Regular cardiac myocyte (primary cell): ENCODE data around the gene HM13. TPM values are rescaled to one million over a fixed set of nuclear protein-coding genes. Genes with fewer than 3 reads are reported as not detected.

Source experiments
- total RNA-seq: library from RNA; depleted of rRNA; stranded (reverse); fragments of >200 nt; gene quantifications from 2 replicates; pipeline ENCODE4 v1.2.3, GENCODE V29; 2014

The HM13 gene
- total RNA-seq, result 50.7 and 86.1 TPM in 2 replicates

DNA sequence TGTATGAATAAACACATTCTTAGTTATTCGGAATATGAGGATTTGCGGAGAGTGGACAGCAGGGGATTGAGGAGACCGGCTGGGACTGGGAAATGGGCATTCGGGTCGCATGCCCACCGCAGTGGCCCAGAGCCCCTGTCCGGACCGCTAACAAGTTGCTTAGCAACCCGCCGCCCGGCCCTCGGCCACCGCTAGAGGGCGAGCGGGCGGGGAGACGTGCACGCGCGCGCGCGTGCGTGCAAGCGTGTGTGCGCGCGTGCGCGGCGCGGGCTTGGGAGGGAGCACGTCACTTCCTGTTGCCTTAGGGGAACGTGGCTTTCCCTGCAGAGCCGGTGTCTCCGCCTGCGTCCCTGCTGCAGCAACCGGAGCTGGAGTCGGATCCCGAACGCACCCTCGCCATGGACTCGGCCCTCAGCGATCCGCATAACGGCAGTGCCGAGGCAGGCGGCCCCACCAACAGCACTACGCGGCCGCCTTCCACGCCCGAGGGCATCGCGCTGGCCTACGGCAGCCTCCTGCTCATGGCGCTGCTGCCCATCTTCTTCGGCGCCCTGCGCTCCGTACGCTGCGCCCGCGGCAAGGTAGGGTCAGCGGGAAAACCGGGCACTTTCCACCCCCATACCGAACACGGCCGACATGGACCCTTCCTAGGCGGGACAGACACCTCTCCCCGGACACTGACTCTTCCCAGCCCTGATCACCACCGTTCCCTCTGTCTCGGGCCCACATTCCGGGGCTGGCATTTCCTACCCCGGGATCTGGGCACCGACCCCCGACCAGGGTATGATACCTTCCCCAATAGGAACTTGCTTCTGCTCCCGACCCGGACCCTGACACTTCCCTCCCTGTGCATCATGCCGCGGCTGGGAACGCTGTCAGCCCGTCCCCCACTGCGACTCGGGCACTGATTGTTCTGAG is at the start of gene HM13:
Gene HM13, plus strand, starts transcription at position 289 of the 918 bp plus-strand sequence. Its CDS starts 110 bp downstream, at position 399.

DNA sequence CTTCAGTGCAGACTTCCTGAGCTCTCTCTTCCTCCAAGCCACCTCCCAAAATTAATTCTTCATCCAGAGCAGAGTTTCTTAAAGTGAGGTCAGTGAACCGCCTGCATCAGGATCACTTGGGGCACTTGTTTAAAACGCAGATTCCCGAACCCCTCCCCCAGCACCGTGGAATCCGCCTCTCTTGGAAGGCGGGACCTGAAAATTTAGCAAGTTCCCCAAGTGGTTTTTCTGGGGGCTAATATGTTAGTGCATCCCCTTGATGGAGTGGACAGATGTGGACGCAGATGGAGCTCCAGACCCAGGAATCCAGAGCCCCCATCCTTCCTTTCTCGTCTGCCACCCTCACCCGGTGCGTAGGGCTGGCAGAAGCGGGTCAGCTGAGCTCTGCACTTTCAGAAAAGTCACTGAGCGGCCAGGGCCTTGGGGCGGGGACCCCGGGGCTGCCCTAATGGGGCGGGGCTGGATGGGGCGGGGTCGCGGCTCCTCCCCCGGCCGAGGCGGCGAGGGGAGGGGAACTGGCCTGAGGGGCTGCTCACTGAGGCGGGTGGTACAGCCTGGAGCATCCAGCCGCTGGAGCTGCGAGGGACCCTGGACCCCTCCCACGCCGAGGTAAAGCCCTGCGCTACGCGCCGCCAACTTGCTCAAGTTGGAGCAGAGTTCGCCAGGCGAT is 39.3 kb upstream of the HM13 start, which contains the start of the genes DEFB124 and REM1:
Gene DEFB124, minus strand, starts transcription at position 370 of the 670 bp plus-strand sequence. CDS start 2,114 bp downstream, outside the sequence.
Gene REM1, plus strand, starts transcription at position 531 of the 670 bp plus-strand sequence. CDS start 1,158 bp downstream, outside the sequence.

DNA sequence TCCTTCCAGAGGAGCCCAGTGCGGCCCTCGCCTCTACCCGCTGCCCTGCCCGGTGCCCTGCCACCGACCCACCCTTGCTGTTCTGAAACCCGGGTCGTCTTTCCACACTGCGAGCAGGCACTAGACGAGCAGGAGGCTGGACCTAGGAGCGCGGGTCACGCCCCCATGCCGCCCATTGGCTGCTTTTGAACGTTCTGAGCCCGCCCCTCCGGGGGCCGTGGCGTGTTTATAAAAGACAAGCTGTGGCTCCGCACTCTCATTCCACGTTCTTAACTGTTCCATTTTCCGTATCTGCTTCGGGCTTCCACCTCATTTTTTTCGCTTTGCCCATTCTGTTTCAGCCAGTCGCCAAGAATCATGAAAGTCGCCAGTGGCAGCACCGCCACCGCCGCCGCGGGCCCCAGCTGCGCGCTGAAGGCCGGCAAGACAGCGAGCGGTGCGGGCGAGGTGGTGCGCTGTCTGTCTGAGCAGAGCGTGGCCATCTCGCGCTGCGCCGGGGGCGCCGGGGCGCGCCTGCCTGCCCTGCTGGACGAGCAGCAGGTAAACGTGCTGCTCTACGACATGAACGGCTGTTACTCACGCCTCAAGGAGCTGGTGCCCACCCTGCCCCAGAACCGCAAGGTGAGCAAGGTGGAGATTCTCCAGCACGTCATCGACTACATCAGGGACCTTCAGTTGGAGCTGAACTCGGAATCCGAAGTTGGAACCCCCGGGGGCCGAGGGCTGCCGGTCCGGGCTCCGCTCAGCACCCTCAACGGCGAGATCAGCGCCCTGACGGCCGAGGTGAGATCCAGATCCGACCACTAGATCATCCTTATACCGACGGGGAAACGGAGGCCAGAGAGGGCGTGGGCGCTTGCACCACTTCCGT is 91.0 kb downstream of the HM13 start, which contains the start of gene ID1:
Gene ID1, plus strand, starts transcription at position 259 of the 871 bp plus-strand sequence. Its CDS starts 99 bp downstream, at position 358.

Other genes starting within 250 kb of the HM13 start
- not detected in 2 replicates for gene DEFB116, start 205.9 kb upstream of the HM13 start, total RNA-seq
- gene DEFB118, start 145.8 kb upstream of the HM13 start, total RNA-seq, result not detected in 2 replicates
- gene DEFB119, start 123.9 kb upstream of the HM13 start, total RNA-seq, result not detected in 2 replicates
- not detected in 2 replicates for gene DEFB121, start 108.2 kb upstream of the HM13 start, total RNA-seq
- gene DEFB123, start 73.8 kb upstream of the HM13 start, total RNA-seq, result not detected in 2 replicates
- not detected in 2 replicates for gene DEFB124, start 39.3 kb upstream of the HM13 start, total RNA-seq
- 0.19 and 0.28 TPM in 2 replicates for gene REM1, start 39.2 kb upstream of the HM13 start, total RNA-seq
- gene ID1, start 90.8 kb downstream of the HM13 start, total RNA-seq, result 84.8 and 458 TPM in 2 replicates
- 0.28 TPM in 1 of 2 replicates, not detected in the other for gene COX4I2, start 123.5 kb downstream of the HM13 start, total RNA-seq
- gene BCL2L1, start 208.4 kb downstream of the HM13 start, total RNA-seq, result 83.4 and 88.5 TPM in 2 replicates
- 17.5 and 86.1 TPM in 2 replicates for gene TPX2, start 224.8 kb downstream of the HM13 start, total RNA-seq